K562 (cell line): Measurements from ENCODE around the gene GEMIN8. TPM values are rescaled to one million over a fixed set of nuclear protein-coding genes. Genes with fewer than 3 reads are reported as not detected.

ENCODE experiments used
- ATF1 ChIP-seq, 2 experiments: fragments of 450-650 bp in 1 of 2; IDR thresholded peaks; 2 replicates each; pipeline ENCODE4 v1.6.1; 2016; ENCODE audit warnings: missing compliant biosample characterization in 1 of 2, missing genetic modification characterization in 1 of 2
- BCOR ChIP-seq: fragments of 450-650 bp; IDR thresholded peaks from 2 replicates; pipeline ENCODE4 v1.6.1; 2016
- CTBP1 ChIP-seq: fragments of 450-650 bp; IDR thresholded peaks from 2 replicates; pipeline ENCODE4 v1.6.1; 2016; ENCODE audit warnings: borderline replicate concordance
- KHSRP ChIP-seq: fragments of 450-650 bp; IDR thresholded peaks from 2 replicates; pipeline ENCODE4 v1.6.1; 2017
- LEF1 ChIP-seq: fragments of 450-650 bp; IDR thresholded peaks from 2 replicates; pipeline ENCODE4 v1.6.1; 2016; ENCODE audit warnings: mild to moderate bottlenecking
- MAFG ChIP-seq: fragments of 450-650 bp; conservative IDR thresholded peaks from 2 replicates; pipeline ENCODE4 v1.6.1; 2016; ENCODE audit warnings: missing genetic modification characterization, missing compliant biosample characterization
- MEIS2 ChIP-seq: fragments of 450-650 bp; IDR thresholded peaks from 2 replicates; pipeline ENCODE4 v1.6.1; 2014; ENCODE audit warnings: mild to moderate bottlenecking; ENCODE audit not compliant: partially characterized antibody
- NEUROD1 ChIP-seq: fragments of 150-350 bp; IDR thresholded peaks from 2 replicates; pipeline ENCODE4 v1.6.1; 2014; ENCODE audit warnings: borderline replicate concordance, low read length, low read depth; ENCODE audit not compliant: partially characterized antibody
- PHF20 ChIP-seq: fragments of 450-650 bp; IDR thresholded peaks from 2 replicates; pipeline ENCODE4 v1.6.1; 2018; ENCODE audit not compliant: partially characterized antibody
- POLR2AphosphoS2 ChIP-seq: IDR thresholded peaks from 2 replicates; pipeline ENCODE4 v1.6.1; 2012; ENCODE audit warnings: low read length, improper control_type of control experiment
- TAL1 ChIP-seq: fragments of 450-650 bp; IDR thresholded peaks from 2 replicates; pipeline ENCODE4 v1.6.1; 2016; ENCODE audit warnings: mild to moderate bottlenecking
- TCF3 ChIP-seq: sonication (generic); formaldehyde crosslinking; IDR thresholded peaks from 2 replicates; pipeline ENCODE4 v1.4.0; 2020; ENCODE audit warnings: mild to moderate bottlenecking, missing genetic modification reagents
- polyA plus RNA-seq, 8 experiments: library from polyadenylated mRNA; depleted of rRNA in 4 of 8; stranded (reverse) in 5 of 8; unstranded in 3 of 8; fragments of >200 nt; fragmentation: Nextera tagmentation in 2 of 8; fragmentation: Illumina TruSeq in 1 of 8; extraction: Ambion mirVana in 2 of 8; extraction: Trizol in 1 of 8; gene quantifications; 2 replicates each; pipeline versions ENCODE4 v1.2.1 to v1.2.3, GENCODE V29; 2011 to 2014; ENCODE audit warnings: inconsistent platforms in 1 of 8, missing spikeins in 1 of 8
- total RNA-seq, 7 experiments: library from RNA; depleted of rRNA in 6 of 7; stranded (reverse); fragments of >200 nt in 6 of 7; fragmentation: Illumina TruSeq in 2 of 7; extraction: Trizol in 2 of 7; gene quantifications; 2 replicates each; pipeline versions ENCODE4 v1.2.1 to v1.2.3, GENCODE V29; 2011 to 2021; ENCODE audit warnings: low replicate concordance in 1 of 7
- TF ChIP-seq, protein P1 (sequence below), 2 experiments: IDR thresholded peaks; 2 replicates each; pipeline ENCODE4 v1.6.1; 2011; ENCODE audit warnings: borderline replicate concordance in 1 of 2, control low read depth in 1 of 2, low read depth in 1 of 2, low read length in 1 of 2, mild to moderate bottlenecking in 1 of 2, mixed read lengths in 1 of 2, moderate library complexity in 1 of 2; ENCODE audit not compliant: insufficient read depth in 1 of 2, insufficient read length in 1 of 2, poor library complexity in 1 of 2, severe bottlenecking in 1 of 2; ENCODE audit errors: extremely low read depth in 1 of 2
- TF ChIP-seq, protein P2 (sequence below): fragments of 450-650 bp; formaldehyde crosslinking; conservative IDR thresholded peaks from 2 replicates; pipeline ENCODE4 v1.4.0; 2022; ENCODE audit warnings: mild to moderate bottlenecking, missing genetic modification characterization
- TF ChIP-seq, protein P3 (sequence below): fragments of 200-800 bp; sonication (Bioruptor generic); IDR thresholded peaks from 2 replicates; pipeline ENCODE4 v1.6.1; 2017; ENCODE audit warnings: missing genetic modification characterization, missing compliant biosample characterization
- TF ChIP-seq, protein P4 (sequence below): fragments of 450-650 bp; IDR thresholded peaks from 2 replicates; pipeline ENCODE4 v1.6.1; 2014; ENCODE audit warnings: low read depth, mild to moderate bottlenecking, moderate library complexity, borderline replicate concordance
- TF ChIP-seq, protein P5 (sequence below), 2 experiments: IDR thresholded peaks in 1 of 2; conservative IDR thresholded peaks in 1 of 2; 2 replicates each; pipeline ENCODE4 v1.6.1; 2016; ENCODE audit warnings: low read depth in 2 of 2, mild to moderate bottlenecking in 1 of 2, missing compliant biosample characterization in 1 of 2, missing genetic modification characterization in 1 of 2, moderate library complexity in 1 of 2

The GEMIN8 gene
- total and polyA plus RNA-seq, 9 of the 15 experiments (the other 6 are each of a cell fraction or from before 2014, with no cell fraction given) = 10.9 to 29.1 (median 16.9) TPM

DNA sequence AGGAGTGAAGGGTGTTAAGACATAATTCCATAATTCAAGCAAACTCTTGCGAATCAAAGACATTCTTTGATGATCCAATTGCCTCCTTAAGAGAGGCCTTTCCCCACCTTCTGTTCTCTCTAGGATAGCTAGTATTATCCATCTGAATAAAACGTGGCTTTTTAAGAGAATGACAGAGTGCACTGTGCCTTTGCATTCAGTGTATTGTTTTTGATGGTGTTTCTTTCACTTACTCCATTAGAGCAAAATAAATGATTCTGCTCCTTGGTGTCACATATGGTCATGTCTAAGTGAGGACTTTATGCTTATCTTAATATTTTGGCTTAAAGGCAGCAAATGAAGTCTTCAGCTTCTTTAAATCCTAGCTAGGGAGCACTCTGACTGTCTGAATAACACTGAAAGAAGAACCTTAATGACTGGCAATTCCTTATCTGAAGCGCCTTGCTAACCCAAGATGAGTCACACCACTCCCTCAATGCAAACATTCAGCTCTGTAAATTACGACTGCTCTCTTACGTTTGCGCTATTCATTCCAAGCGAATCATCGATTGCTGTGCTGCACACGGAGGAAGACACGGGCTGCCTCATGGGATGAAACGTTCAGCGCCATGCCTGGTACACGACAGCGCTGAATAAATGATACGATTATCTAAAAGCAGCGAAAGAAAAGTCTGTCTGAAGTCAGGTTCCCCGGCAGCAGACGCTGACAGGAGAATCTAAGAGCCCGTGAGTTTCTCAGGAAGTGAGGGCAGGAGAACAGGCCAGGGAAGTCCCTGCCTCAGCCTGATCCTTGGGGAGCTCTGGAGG is 35.1 kb upstream of the GEMIN8 start (continued):
- TF ChIP-seq BCOR (peak; percentile 64; the same call in 1 of the 2 replicates), TCF3 (peak; percentile 82), MEIS2 (peak; percentile 91), PHF20 (no peak), POLR2AphosphoS2 (no peak), MAFG (tag) (peak; percentile 91), KHSRP (no peak), TAL1 (peak; percentile 71), CTBP1 (peak; percentile 68; the same call in 1 of the 2 replicates), NEUROD1 (peak; percentile 65), LEF1 (peak; percentile 75), ATF1 (CRISPR knock-in tag; IDR thresholded peaks at IDR 0.05) (no peak), ATF1 (tag; IDR thresholded peaks at IDR 0.05) (peak; percentile 84)
- TF ChIP-seq, protein P1, sequence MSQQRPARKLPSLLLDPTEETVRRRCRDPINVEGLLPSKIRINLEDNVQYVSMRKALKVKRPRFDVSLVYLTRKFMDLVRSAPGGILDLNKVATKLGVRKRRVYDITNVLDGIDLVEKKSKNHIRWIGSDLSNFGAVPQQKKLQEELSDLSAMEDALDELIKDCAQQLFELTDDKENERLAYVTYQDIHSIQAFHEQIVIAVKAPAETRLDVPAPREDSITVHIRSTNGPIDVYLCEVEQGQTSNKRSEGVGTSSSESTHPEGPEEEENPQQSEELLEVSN (IDR thresholded peaks at IDR 0.05; ENCODE audit: borderline replicate concordance in 1 of 2, extremely low read depth in 1 of 2, insufficient read depth in 1 of 2, insufficient read length in 1 of 2, low read depth in 1 of 2, low read length in 1 of 2, poor library complexity in 1 of 2, severe bottlenecking in 1 of 2) = peak; percentile 72 to 93
- TF ChIP-seq, protein P2, sequence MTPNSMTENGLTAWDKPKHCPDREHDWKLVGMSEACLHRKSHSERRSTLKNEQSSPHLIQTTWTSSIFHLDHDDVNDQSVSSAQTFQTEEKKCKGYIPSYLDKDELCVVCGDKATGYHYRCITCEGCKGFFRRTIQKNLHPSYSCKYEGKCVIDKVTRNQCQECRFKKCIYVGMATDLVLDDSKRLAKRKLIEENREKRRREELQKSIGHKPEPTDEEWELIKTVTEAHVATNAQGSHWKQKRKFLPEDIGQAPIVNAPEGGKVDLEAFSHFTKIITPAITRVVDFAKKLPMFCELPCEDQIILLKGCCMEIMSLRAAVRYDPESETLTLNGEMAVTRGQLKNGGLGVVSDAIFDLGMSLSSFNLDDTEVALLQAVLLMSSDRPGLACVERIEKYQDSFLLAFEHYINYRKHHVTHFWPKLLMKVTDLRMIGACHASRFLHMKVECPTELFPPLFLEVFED (CRISPR knock-in tag) = no peak
- TF ChIP-seq, protein P3, sequence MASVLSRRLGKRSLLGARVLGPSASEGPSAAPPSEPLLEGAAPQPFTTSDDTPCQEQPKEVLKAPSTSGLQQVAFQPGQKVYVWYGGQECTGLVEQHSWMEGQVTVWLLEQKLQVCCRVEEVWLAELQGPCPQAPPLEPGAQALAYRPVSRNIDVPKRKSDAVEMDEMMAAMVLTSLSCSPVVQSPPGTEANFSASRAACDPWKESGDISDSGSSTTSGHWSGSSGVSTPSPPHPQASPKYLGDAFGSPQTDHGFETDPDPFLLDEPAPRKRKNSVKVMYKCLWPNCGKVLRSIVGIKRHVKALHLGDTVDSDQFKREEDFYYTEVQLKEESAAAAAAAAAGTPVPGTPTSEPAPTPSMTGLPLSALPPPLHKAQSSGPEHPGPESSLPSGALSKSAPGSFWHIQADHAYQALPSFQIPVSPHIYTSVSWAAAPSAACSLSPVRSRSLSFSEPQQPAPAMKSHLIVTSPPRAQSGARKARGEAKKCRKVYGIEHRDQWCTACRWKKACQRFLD (CRISPR knock-in tag) = no peak
- TF ChIP-seq, protein P4, sequence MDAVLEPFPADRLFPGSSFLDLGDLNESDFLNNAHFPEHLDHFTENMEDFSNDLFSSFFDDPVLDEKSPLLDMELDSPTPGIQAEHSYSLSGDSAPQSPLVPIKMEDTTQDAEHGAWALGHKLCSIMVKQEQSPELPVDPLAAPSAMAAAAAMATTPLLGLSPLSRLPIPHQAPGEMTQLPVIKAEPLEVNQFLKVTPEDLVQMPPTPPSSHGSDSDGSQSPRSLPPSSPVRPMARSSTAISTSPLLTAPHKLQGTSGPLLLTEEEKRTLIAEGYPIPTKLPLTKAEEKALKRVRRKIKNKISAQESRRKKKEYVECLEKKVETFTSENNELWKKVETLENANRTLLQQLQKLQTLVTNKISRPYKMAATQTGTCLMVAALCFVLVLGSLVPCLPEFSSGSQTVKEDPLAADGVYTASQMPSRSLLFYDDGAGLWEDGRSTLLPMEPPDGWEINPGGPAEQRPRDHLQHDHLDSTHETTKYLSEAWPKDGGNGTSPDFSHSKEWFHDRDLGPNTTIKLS = no peak; the same call in 1 of the 2 replicates
- TF ChIP-seq, protein P5, sequence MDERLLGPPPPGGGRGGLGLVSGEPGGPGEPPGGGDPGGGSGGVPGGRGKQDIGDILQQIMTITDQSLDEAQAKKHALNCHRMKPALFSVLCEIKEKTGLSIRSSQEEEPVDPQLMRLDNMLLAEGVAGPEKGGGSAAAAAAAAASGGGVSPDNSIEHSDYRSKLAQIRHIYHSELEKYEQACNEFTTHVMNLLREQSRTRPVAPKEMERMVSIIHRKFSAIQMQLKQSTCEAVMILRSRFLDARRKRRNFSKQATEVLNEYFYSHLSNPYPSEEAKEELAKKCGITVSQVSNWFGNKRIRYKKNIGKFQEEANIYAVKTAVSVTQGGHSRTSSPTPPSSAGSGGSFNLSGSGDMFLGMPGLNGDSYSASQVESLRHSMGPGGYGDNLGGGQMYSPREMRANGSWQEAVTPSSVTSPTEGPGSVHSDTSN (CRISPR knock-in tag; IDR thresholded peaks at IDR 0.05; ENCODE audit: low read depth) = no peak
- TF ChIP-seq, protein P5 (tag; conservative IDR thresholded peaks at IDR 0.05; ENCODE audit: low read depth) = peak; percentile 83
